Loucy (cell line): ENCODE measurements around the gene HES2.

Source experiments
- H2AFZ ChIP-seq: fragments of 200-600 bp; sonication (generic); 2 replicates; pipeline ENCODE4 v1.6.0; 2016; ENCODE audit warnings: antibody characterized with exemption, mild to moderate bottlenecking, low read length, moderate library complexity
- H3F3A ChIP-seq: fragments of 200-600 bp; 2 replicates; pipeline ENCODE4 v1.6.0; 2016; ENCODE audit warnings: antibody characterized with exemption, low read depth, mild to moderate bottlenecking
- H3K27me3 ChIP-seq: fragments of 200-600 bp; sonication (generic); 2 replicates; pipeline ENCODE4 v1.6.1; 2014; ENCODE audit warnings: low read length, mild to moderate bottlenecking; ENCODE audit not compliant: insufficient read depth, poor library complexity, severe bottlenecking
- H3K36me3 ChIP-seq: fragments of 200-600 bp; sonication (generic); 2 replicates; pipeline ENCODE4 v1.6.1; 2016; ENCODE audit warnings: low read length; ENCODE audit not compliant: insufficient read depth
- H3K4me1 ChIP-seq: fragments of 200-600 bp; sonication (generic); 2 replicates; pipeline ENCODE4 v1.5.1; 2014; ENCODE audit warnings: low read length, mild to moderate bottlenecking; ENCODE audit not compliant: insufficient read depth, poor library complexity, severe bottlenecking
- H3K4me2 ChIP-seq: fragments of 200-600 bp; sonication (generic); 2 replicates; pipeline ENCODE4 v1.6.0; 2014; ENCODE audit warnings: antibody characterized with exemption, low read length, low read depth, mild to moderate bottlenecking; ENCODE audit not compliant: poor library complexity, severe bottlenecking
- H3K4me3 ChIP-seq: fragments of 200-600 bp; sonication (generic); 2 replicates; pipeline ENCODE4 v1.5.1; 2014; ENCODE audit warnings: low read length, mild to moderate bottlenecking, mixed read lengths; ENCODE audit not compliant: poor library complexity, severe bottlenecking
- H3K79me2 ChIP-seq: fragments of 200-600 bp; sonication (generic); 2 replicates; pipeline ENCODE4 v1.6.1; 2014; ENCODE audit warnings: low read length; ENCODE audit not compliant: insufficient read depth
- H3K9ac ChIP-seq: fragments of 200-600 bp; sonication (generic); 2 replicates; pipeline ENCODE4 v1.6.0; 2014; ENCODE audit warnings: mild to moderate bottlenecking, low read depth, low read length, moderate library complexity; ENCODE audit not compliant: poor library complexity, severe bottlenecking
- H3K9me2 ChIP-seq: fragments of 200-600 bp; sonication (generic); replicated peaks from 2 replicates; pipeline ENCODE4 v1.6.1; 2016; ENCODE audit warnings: low read depth, low read length, mixed read lengths
- H3K9me3 ChIP-seq: fragments of 200-600 bp; sonication (generic); 2 replicates; pipeline ENCODE4 v1.6.1; 2014; ENCODE audit warnings: mild to moderate bottlenecking, antibody characterized with exemption, low read length, low read depth; ENCODE audit not compliant: insufficient read depth
- H4K20me1 ChIP-seq: fragments of 200-600 bp; sonication (generic); 2 replicates; pipeline ENCODE4 v1.6.0; 2014; ENCODE audit warnings: antibody characterized with exemption, low read length, mild to moderate bottlenecking; ENCODE audit not compliant: insufficient read depth, poor library complexity, severe bottlenecking
- CTCF ChIP-seq: fragments of 200-600 bp; sonication (generic); conservative IDR thresholded peaks from 2 replicates; pipeline ENCODE4 v1.5.1; 2014; ENCODE audit warnings: mild to moderate bottlenecking, antibody characterized with exemption, low read length
- EZH2phosphoT487 ChIP-seq: fragments of 200-600 bp; IDR thresholded peaks from 2 replicates; pipeline ENCODE4 v1.6.1; 2018; ENCODE audit warnings: antibody characterized with exemption, mild to moderate bottlenecking, moderate library complexity, borderline replicate concordance

Gene HES2

DNA sequence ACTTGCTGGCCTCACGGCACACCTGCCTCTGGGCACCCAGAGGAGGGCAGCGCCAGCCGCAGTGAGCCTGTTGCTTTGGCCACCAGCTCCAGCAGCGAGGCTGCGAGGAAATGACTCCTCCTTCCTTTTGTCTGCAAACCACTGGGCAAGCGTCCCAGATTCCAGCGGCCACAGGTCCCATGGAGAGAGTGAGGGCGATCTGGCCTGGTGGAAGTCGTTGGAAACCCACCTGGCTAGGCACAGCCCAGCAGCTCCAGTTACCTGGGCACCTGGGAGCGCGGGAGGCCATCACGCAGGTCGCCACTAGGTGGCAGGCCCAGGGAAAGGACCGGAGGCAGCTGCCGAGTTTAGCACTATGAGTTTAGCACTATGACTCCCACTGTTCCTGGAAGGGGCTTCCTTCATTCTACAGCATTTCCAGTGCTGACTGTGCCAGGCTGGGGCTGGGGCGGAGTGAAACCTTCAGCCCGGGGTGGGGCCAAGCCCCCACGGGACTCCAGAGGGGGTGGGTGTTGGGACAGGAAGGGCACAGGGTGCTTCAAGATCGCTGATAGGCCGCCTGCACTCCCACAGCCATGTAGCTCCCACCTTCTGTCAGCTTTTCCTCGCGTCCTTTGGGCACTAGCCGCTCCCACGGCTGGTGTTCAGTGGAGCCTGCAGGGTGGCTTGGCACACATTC lies 3.7 kb upstream of the HES2 start:
- H3K9ac ChIP-seq = no peak overlapping the region
- TF ChIP-seq CTCF (peak; percentile 78), EZH2phosphoT487 (no peak)
- no peaks in the 10 kb centered on the region for H3K79me2 ChIP-seq
- no peaks in the 10 kb centered on the region for H3K9me2 ChIP-seq
- H3K36me3 ChIP-seq = no peaks in the 10 kb centered on the region
- H3K27me3 ChIP-seq = no peaks in the 10 kb centered on the region
- H4K20me1 ChIP-seq = no peaks in the 10 kb centered on the region
- H3K9me3 ChIP-seq = no peaks in the 10 kb centered on the region
- H2AFZ ChIP-seq = peak overlapping the region; percentile 57; the same call in 1 of the 2 replicates
- no peaks in the 10 kb centered on the region for H3F3A ChIP-seq
- H3K4me1 ChIP-seq = no peaks in the 10 kb centered on the region
- no peak overlapping the region for H3K4me3 ChIP-seq
- no peak overlapping the region for H3K4me2 ChIP-seq

- Histone ChIP-seq H3K36me3 (no peaks in the 10 kb centered on the region), H2AFZ (no peak overlapping the region), H3K4me3 (no peak overlapping the region), H3K27me3 (no peaks in the 10 kb centered on the region), H3K4me2 (no peak overlapping the region), H3K79me2 (no peaks in the 10 kb centered on the region), H3F3A (no peaks in the 10 kb centered on the region), H3K9me2 (no peaks in the 10 kb centered on the region), H3K9ac (no peak overlapping the region), H4K20me1 (no peaks in the 10 kb centered on the region), H3K4me1 (no peaks in the 10 kb centered on the region), H3K9me3 (no peaks in the 10 kb centered on the region)
- TF ChIP-seq EZH2phosphoT487 (no peak), CTCF (no peak)
Measured at GRCh38 chr1:6421266-6421665, 1.5 kb upstream of the HES2 start.

DNA sequence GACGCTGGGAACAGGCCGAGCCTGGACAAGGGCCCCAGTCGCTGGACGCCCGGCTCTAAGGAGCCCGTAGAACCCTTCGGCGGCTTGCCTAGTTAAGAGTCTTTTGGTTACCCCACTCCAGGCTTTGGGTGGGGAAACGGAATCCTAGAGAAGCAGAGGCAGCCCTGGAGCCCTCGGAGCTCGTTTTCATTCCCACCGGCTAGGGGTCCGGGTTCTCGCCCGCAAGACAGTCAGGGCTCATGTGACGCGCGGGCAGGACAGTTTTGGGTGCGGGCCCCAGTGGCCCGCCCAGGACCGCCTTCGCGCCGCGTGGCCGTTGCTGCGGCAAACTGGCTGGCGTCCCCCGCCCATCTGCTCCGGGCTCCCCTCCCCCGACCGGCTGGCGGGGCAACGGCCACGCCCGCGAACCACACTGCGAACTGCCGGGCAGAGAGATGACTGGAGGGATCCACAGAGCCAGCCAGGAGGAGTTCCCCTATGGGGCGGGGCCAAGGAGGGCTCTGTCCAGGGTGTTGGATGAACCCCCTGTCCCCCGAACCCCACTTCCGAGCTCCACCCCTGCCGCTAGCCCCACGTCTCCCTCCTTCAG lies 829 bp upstream of the HES2 start:
- Histone ChIP-seq H3K27me3 (no peaks in the 10 kb centered on the region), H3K4me3 (no peak overlapping the region)

More for the DNA sequence above, 829 bp upstream of the HES2 start:
- Histone ChIP-seq H3K4me2 (no peak overlapping the region), H2AFZ (no peak overlapping the region), H3K9me3 (no peaks in the 10 kb centered on the region), H3K9me2 (no peaks in the 10 kb centered on the region), H3K9ac (no peak overlapping the region), H3K36me3 (no peaks in the 10 kb centered on the region), H3K79me2 (no peaks in the 10 kb centered on the region), H3K4me1 (no peaks in the 10 kb centered on the region), H3F3A (no peaks in the 10 kb centered on the region), H4K20me1 (no peaks in the 10 kb centered on the region)
- TF ChIP-seq EZH2phosphoT487 (no peak), CTCF (no peak)
